ENCODE measurements around the gene GGNBP2. TPM values are rescaled to one million over a fixed set of nuclear protein-coding genes. Genes with fewer than 3 reads are reported as not detected.
A peak's percentile ranks its signal among the peaks of the same experiment; 100 is the strongest.

The GGNBP2 gene
- total and polyA plus RNA-seq, 2 experiments from 2014 or later: 40.1 to 51.5 TPM

GRCh38 chr17:36542755-36543154 lies 2.0 kb upstream of the GGNBP2 start:
- H3K9me3 ChIP-seq (ENCODE audit: low read depth): no peaks in the 10 kb centered on the region
- peaks cover 11% of the 10 kb centered on the region; the same call in 1 of the 2 replicates for H3K36me3 ChIP-seq (ENCODE audit: low read depth)
- H3F3A ChIP-seq (ENCODE audit: insufficient read depth): peaks cover 42% of the 10 kb centered on the region
- H4K20me1 ChIP-seq (ENCODE audit: insufficient read depth): peaks cover 2% of the 10 kb centered on the region; the same call in 1 of the 2 replicates
- no peak overlapping the region for H3K27ac ChIP-seq
- 91 to 93% methylated on average over 15 of the region's 15 CpGs for whole genome bisulfite sequencing, 2 experiments (ENCODE audit: low coverage in 1 of 2, low lambda C conversion rate in 2 of 2, missing lambda C conversion rate in 2 of 2)
- TF ChIP-seq EZH2 (IDR thresholded peaks at IDR 0.05; ENCODE audit: insufficient read depth, poor library complexity, severe bottlenecking) (no peak), EZH2phosphoT487 (IDR thresholded peaks at IDR 0.05; ENCODE audit: insufficient read depth, low read depth) (no peak)
- peaks cover 88% of the 10 kb centered on the region for H3K79me2 ChIP-seq (ENCODE audit: insufficient read depth)
- no peak for DNase-seq
- H3K4me1 ChIP-seq (ENCODE audit: insufficient read depth): peaks cover 18% of the 10 kb centered on the region
- no peak overlapping the region for H3K4me2 ChIP-seq (ENCODE audit: unreplicated experiment)
- no peaks in the 10 kb centered on the region for H3K9me2 ChIP-seq (ENCODE audit: insufficient read depth)
- in situ Hi-C loops (cut with MboI): no loop called here
- no peaks in the 10 kb centered on the region for H3K27me3 ChIP-seq (replicated peaks; ENCODE audit: insufficient read depth)
- H3K9ac ChIP-seq: no peak overlapping the region
- 0 out of 2 replicates have a peak overlapping the region, but pooled peaks have one; percentile 95 for H3K4me3 ChIP-seq
- H2AFZ ChIP-seq: no peak overlapping the region

GRCh38 chr17:36544044-36544306 lies 744 bp upstream of the GGNBP2 start:
- H3K27ac ChIP-seq: peak overlapping the region; percentile 99
- no peaks in the 10 kb centered on the region for H3K9me2 ChIP-seq (ENCODE audit: insufficient read depth)
- no peak for TF ChIP-seq EZH2phosphoT487 (IDR thresholded peaks at IDR 0.05; ENCODE audit: insufficient read depth, low read depth)
- TF ChIP-seq EZH2 (IDR thresholded peaks at IDR 0.05; ENCODE audit: insufficient read depth, poor library complexity, severe bottlenecking): no peak
- H3K9ac ChIP-seq: peak overlapping the region; percentile 99
- peak overlapping the region; percentile 95 for H2AFZ ChIP-seq
- 2 to 3% methylated on average over 10 of the region's 10 CpGs for WGBS, 2 experiments (ENCODE audit: low coverage in 1 of 2, low lambda C conversion rate in 2 of 2, missing lambda C conversion rate in 2 of 2)
- in situ Hi-C loops (cut with MboI): no loop called here
- H3K4me2 ChIP-seq (ENCODE audit: unreplicated experiment): peak overlapping the region; percentile 92
- peaks cover 40% of the 10 kb centered on the region for H3F3A ChIP-seq (ENCODE audit: insufficient read depth)
- H3K4me1 ChIP-seq (ENCODE audit: insufficient read depth): peaks cover 28% of the 10 kb centered on the region
- peaks cover 8% of the 10 kb centered on the region; the same call in 1 of the 2 replicates for H4K20me1 ChIP-seq (ENCODE audit: insufficient read depth)
- H3K79me2 ChIP-seq (ENCODE audit: insufficient read depth): peaks cover 88% of the 10 kb centered on the region
- H3K36me3 ChIP-seq (ENCODE audit: low read depth): peaks cover 4% of the 10 kb centered on the region; the same call in 1 of the 2 replicates
- H3K9me3 ChIP-seq (ENCODE audit: low read depth): no peaks in the 10 kb centered on the region
- H3K4me3 ChIP-seq: peak overlapping the region; percentile 95
- peak; percentile 82 for DNase-seq
- H3K27me3 ChIP-seq (replicated peaks; ENCODE audit: insufficient read depth): no peaks in the 10 kb centered on the region

GRCh38 chr17:36545077-36545464 lies 352 bp downstream of the GGNBP2 start:
- Histone ChIP-seq H4K20me1 (ENCODE audit: insufficient read depth) (peaks cover 14% of the 10 kb centered on the region; the same call in 1 of the 2 replicates), H3K27ac (peak overlapping the region; percentile 99), H3K79me2 (ENCODE audit: insufficient read depth) (peaks cover 88% of the 10 kb centered on the region), H3K9me3 (ENCODE audit: low read depth) (no peaks in the 10 kb centered on the region), H3F3A (ENCODE audit: insufficient read depth) (peaks cover 40% of the 10 kb centered on the region), H3K36me3 (ENCODE audit: low read depth) (peaks cover 12% of the 10 kb centered on the region; the same call in 1 of the 2 replicates), H3K27me3 (replicated peaks; ENCODE audit: insufficient read depth) (no peaks in the 10 kb centered on the region), H3K4me1 (ENCODE audit: insufficient read depth) (peaks cover 28% of the 10 kb centered on the region), H3K9me2 (ENCODE audit: insufficient read depth) (no peaks in the 10 kb centered on the region), H3K9ac (peak overlapping the region; percentile 99), H2AFZ (peak overlapping the region; percentile 95; the same call in 1 of the 2 replicates), H3K4me3 (peak overlapping the region; percentile 95), H3K4me2 (ENCODE audit: unreplicated experiment) (peak overlapping the region; percentile 92)
- TF ChIP-seq EZH2 (IDR thresholded peaks at IDR 0.05; ENCODE audit: insufficient read depth, poor library complexity, severe bottlenecking) (no peak), EZH2phosphoT487 (IDR thresholded peaks at IDR 0.05; ENCODE audit: insufficient read depth, low read depth) (no peak)
- WGBS, 2 experiments (ENCODE audit: low coverage in 1 of 2, low lambda C conversion rate in 2 of 2, missing lambda C conversion rate in 2 of 2): 0 to 3% methylated on average over 10 to 16 of the region's 38 CpGs
- in situ Hi-C loops (cut with MboI): no loop called here
- DNase-seq: no peak

GRCh38 chr17:36545465-36546417 lies 1.0 kb downstream of the GGNBP2 start:
- peaks cover 88% of the 10 kb centered on the region for H3K79me2 ChIP-seq (ENCODE audit: insufficient read depth)
- peak overlapping the region; percentile 99 for H3K4me3 ChIP-seq
- peak; percentile 98 for DNase-seq
- in situ Hi-C loops (cut with MboI): no loop called here
- TF ChIP-seq EZH2 (IDR thresholded peaks at IDR 0.05; ENCODE audit: insufficient read depth, poor library complexity, severe bottlenecking) (no peak), EZH2phosphoT487 (IDR thresholded peaks at IDR 0.05; ENCODE audit: insufficient read depth, low read depth) (no peak)
- no peaks in the 10 kb centered on the region for H3K9me2 ChIP-seq (ENCODE audit: insufficient read depth)
- H3K9ac ChIP-seq: peak overlapping the region; percentile 99
- no peak overlapping the region for H2AFZ ChIP-seq
- peaks cover 40% of the 10 kb centered on the region for H3F3A ChIP-seq (ENCODE audit: insufficient read depth)
- H3K27me3 ChIP-seq (replicated peaks; ENCODE audit: insufficient read depth): no peaks in the 10 kb centered on the region
- no peaks in the 10 kb centered on the region for H3K9me3 ChIP-seq (ENCODE audit: low read depth)
- WGBS, 2 experiments (ENCODE audit: low coverage in 1 of 2, low lambda C conversion rate in 2 of 2, missing lambda C conversion rate in 2 of 2): 1 to 2% methylated on average over 19 to 52 of the region's 60 CpGs
- peaks cover 13% of the 10 kb centered on the region; the same call in 1 of the 2 replicates for H3K36me3 ChIP-seq (ENCODE audit: low read depth)
- H3K4me2 ChIP-seq (ENCODE audit: unreplicated experiment): peak overlapping the region; percentile 98
- H3K4me1 ChIP-seq (ENCODE audit: insufficient read depth): peaks cover 28% of the 10 kb centered on the region
- H3K27ac ChIP-seq: peak overlapping the region; percentile 94
- peaks cover 19% of the 10 kb centered on the region; the same call in 1 of the 2 replicates for H4K20me1 ChIP-seq (ENCODE audit: insufficient read depth)
